Measurements from ENCODE around the gene PALS1.
A peak's percentile ranks its signal among the peaks of the same experiment; 100 is the strongest.
"Not testable (repeated sequence)": the region's sequence is repeated elsewhere in the genome, so short reads cannot be mapped to it uniquely, and the experiment has no call there.

The PALS1 gene

DNA sequence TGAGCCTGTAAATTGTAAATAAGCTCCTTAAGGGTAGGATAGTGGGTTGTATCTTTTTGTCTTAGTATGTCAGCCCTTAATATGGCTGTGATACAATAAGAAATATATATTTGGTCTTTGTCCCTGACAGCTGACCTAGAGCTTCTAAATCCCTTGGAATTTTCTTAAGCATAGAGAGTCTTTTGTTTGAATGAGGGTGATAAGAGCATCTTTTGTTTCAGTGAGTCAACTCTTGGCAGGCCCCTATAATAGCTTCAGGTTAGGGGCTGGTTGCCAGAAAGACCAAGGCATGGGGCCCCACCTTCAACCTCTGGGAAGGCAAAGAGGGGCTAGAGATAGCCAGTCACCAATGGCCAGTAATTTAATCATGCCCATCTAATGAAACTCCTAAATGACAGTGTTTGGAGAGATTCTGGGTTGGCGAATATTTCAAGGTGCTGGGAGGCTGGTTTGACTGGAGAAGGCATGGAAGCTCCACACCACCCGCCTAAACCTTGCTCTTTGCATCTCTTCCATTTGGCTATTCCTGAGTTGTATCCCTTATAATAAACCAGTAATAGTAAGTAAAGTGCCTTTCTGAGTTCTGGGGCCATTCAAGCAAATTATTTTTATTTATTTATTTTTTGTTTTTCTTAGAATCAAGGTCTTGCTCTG is 10.5 kb downstream of the PALS1 start:
- in situ Hi-C loops (cut with MboI; ENCODE audit: low pct_unique_long_range_greater_than_20kb, low sequenced_read_pairs): no loop called here
- no peak for DNase-seq

DNA sequence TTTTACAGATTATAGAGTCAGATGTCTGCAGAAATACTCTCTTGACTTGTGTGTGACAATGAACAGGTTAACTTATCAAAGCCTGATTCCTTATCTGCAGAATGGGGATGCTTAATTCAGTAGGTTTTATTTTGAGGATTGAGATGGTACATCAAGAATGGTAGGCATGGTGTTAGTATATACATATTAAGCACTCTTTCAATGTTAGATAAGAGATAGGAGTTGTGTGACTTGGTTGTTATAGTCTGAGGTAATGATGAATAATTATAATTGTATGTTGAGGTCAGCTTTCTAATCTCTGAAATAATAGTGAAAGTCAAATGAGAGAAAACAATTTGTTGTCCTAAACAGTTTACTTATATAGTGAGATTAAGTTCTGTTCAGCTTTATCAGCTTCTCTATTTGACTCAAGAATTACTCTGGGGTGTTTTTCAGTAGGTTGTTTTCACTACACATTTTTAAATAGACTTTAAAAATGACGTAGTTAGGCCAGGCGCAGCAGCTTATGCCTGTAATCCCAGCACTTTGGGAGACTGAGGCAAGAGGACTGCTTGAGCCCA is 11.9 kb downstream of the PALS1 start:
- in situ Hi-C loops (cut with MboI; ENCODE audit: low pct_unique_long_range_greater_than_20kb, low sequenced_read_pairs): no loop called here
- DNase-seq: no peak

DNA sequence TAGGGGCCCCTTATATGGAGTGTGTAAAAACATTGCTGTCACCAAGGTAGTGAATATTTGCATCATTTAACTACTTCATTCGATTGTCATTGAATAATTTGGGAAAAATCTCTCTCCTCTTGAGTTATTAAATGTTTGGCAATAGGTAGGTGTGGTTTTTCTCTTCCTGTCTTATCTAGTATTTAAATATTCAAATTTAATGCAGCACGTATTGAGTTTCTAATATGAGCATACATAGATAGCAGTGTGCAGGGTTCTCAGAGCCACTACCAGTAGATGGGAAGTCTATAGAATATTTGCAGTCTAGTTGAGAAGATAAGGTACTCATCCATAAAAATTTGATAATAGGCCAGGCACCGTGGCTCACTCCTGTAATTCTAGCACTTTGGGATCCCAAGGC is 16.7 kb downstream of the PALS1 start:
- DNase-seq: no peak
- in situ Hi-C loops (cut with MboI; ENCODE audit: low pct_unique_long_range_greater_than_20kb, low sequenced_read_pairs): no loop called here

DNA sequence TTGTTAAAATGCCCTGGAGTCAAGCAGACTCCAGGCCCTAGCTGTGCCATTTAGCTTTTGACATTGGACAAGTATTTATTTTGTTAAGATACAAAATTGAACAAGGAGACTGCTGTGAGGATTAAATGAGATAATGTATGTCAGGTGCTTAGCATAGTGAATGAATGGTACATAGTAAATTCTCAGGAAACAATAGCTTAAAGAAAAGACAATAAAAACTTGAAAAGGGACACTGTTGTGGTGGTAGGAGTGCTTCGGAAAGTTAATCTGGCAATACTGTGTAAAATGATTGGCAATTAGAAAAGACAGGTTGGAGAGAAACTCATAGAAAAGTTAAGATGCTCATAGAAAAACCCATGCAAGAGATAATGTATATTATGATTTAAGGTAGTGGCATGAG is 19.7 kb downstream of the PALS1 start:
- DNase-seq: no peak
- in situ Hi-C loops (cut with MboI; ENCODE audit: low pct_unique_long_range_greater_than_20kb, low sequenced_read_pairs): no loop called here

DNA sequence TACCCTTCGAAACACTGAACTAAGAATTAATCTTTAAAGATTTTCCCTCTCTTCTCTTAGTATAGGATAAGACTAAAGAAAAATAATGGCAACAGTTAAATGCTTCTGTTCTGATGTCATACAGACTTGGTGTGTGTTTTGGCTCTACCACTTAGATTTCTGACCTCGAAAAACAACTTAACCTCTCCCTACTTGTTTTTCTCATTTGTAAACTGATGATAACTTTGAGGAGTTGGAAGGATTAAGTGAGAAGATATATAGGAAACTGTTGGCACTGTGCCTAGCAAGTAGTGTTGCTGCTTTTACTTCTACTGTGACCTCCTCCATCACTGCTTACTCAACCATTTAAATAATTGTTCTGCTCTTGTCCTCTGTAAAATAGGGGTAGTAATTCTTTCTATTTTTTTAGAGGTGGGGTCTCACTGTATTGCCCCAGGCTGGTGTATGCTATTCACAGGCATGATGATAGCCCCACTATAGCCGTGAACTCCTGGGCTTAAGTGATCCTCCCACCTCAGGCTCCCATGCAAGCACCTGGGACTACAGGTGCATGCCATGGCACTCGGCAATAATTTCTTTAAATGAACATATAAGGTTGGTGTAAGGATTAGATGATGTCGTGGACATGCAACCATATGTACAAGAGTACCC is 22.4 kb downstream of the PALS1 start:
- no peak for DNase-seq
- in situ Hi-C loops (cut with MboI; ENCODE audit: low pct_unique_long_range_greater_than_20kb, low sequenced_read_pairs): no loop called here

DNA sequence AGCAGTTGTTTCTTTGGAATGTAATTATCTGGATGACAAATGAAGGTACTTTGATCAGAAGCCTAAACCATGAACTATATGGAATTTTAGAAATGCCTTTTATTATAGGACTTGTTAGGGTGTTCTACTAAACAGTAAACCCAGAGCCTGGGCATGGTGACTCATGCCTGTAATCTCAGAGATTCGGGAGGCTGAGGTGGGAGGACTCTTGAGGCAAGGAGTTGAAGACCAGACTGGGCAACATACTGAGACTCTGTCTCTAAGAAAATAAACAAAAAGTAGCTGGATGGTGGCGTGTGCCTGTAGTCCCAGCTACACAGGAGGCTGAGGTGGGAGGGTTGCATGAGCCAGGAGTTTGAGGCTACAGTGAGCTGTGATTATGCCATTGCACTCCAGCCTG is 23.9 kb downstream of the PALS1 start:
- in situ Hi-C loops (cut with MboI; ENCODE audit: low pct_unique_long_range_greater_than_20kb, low sequenced_read_pairs): no loop called here
- no peak for DNase-seq

DNA sequence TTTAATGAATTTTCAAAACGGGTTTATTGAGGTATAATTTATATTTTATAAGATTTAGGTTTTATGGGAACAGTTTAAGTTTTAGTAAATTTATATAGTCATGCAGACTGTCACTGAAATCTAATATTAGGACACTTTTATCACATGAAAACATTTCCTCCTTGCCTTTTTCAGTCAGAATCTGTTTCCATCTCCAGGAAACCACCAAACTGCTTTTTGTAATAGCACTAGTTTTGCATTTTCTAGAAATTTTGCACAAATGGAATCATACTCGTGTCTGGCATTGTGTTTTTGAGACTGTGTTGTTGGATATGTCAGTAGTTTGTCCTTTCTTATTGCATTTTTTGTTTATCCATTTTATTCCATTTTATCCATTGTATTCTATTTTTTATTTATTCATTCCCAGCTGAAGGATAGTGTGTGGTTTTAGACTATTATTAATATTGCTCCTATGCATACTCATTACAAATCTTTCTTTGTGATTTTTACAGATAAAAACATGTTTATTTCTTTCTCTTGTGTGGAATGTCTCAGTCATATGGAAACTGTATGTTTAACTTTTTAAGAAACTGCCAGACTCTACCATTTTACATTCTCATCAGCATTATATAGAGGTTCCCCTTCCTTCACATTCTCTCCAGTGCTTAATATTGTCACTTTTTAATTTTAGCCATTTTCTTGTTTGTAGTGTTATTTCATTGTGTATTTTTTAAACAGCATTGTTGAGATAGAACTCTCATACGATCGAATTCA is 26.5 kb downstream of the PALS1 start:
- in situ Hi-C loops (cut with MboI; ENCODE audit: low pct_unique_long_range_greater_than_20kb, low sequenced_read_pairs): no loop called here
- DNase-seq: no peak

DNA sequence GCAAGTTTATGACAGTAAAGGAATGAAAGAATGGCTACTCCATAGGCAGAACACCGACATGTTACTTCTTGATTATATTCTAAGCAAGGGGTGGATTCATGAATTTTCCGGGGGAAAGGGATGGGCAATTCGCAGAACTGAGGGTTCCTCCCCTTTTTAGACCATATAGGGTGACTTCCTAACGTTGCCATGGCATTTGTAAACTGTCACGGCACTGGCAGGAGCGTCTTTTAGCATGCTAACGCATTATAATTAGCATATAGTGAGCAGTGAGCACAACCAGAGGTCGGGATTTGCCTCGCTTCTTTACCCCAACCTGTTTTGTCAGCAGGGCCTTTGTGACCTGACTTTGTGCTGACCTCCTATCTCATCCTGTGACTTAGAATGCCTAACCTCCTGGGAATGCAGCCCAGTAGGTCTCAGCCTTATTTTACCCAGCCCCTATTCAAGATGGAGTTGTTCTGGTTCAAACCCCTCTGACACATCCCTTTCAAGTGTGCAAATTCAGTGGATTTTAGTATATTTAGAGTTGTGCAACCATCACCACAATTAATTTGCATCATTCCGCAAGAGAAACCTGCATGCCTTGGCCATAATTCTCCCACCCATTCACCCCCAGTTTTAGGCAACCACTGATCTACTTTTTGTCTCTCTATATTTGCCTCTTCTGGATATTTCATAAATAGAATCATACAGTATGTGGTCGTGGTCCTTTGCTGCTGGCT is 27.4 kb downstream of the PALS1 start:
- DNase-seq: no peak
- in situ Hi-C loops (cut with MboI; ENCODE audit: low pct_unique_long_range_greater_than_20kb, low sequenced_read_pairs): no loop called here

DNA sequence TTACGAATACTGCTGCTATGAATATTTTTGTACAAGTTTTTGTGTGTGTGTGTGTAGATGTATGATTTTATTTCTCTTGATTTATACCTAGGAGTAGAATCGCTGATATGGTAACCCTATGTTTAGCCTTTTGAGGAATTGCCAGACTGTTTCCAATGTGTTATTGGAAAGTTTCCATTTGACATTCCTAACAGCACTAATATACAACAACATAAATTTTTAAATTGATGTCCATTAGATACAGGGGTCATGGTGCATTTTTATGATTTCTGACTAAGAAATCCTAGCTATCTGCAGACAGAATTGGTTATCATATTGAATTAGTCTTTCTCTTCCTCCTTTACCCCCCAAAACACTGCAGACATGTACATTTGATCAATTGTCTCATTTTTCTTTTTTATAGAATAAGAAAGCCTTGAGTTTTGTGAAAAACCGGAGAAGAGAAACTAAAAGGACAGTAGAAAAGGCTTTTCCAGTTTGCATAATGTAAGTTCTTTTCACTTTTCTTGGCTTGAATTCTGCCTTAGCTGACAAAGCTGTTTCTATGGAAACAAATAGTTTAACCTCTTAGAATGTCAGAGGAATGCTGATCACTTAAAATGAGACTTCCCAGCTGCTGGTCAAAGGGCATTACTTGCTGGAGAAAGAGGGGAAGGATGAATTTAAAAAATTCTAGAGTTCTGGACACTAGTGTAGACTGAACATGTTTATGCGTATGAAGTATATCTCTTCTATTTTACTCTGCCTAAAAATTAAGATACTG is 28.2 kb downstream of the PALS1 start:
- in situ Hi-C loops (cut with MboI; ENCODE audit: low pct_unique_long_range_greater_than_20kb, low sequenced_read_pairs): no loop called here
- DNase-seq: no peak

DNA sequence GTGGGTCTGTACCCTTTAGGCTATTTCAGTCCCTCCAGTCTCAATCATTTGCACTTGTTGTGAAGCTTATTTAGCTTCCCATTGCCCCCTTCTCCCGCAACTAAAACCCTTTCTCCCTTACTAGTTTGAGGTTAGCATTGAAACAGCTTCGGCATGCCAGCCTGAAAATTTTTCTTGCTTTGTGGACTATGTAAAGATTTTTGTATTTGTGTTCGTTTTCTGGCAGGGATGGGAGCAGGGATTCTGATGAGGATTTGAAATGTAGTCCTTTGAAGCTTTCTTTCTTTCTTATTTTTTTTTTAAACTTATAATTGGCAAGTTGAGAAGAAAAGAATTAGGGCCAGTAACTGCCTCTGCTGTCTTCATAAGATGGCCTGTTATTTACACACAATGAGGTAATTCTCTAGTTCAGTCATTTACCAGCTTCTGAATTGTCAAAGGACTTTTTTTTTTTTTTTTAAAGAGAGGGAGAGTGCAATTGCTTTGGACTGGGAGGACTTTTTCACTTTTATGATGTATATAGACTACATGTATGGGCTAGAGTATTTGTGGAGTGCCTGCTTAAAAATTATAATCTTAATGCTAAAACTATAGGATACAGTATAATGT is 29.0 kb downstream of the PALS1 start:
- DNase-seq: no peak
- in situ Hi-C loops (cut with MboI; ENCODE audit: low pct_unique_long_range_greater_than_20kb, low sequenced_read_pairs): no loop called here

DNA sequence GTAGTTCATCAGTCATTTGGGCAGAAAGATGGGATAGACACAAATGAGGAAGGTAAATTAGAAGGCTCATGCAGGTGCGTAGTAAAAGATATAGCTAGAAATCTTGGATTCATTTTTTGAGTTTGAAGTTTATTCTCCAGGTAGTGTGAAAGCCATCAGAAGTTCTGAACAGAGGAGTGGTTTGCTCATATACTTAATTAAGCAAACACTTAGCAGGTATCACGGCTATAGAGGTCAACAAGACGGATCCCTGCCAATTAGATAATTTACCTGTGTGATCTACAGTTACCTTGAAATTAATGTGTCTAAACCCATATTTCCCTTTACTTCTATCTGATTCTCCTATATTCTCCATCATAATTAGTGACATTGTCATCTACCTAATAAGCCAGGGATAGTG is 29.7 kb downstream of the PALS1 start:
- in situ Hi-C loops (cut with MboI; ENCODE audit: low pct_unique_long_range_greater_than_20kb, low sequenced_read_pairs): no loop called here
- DNase-seq: no peak

DNA sequence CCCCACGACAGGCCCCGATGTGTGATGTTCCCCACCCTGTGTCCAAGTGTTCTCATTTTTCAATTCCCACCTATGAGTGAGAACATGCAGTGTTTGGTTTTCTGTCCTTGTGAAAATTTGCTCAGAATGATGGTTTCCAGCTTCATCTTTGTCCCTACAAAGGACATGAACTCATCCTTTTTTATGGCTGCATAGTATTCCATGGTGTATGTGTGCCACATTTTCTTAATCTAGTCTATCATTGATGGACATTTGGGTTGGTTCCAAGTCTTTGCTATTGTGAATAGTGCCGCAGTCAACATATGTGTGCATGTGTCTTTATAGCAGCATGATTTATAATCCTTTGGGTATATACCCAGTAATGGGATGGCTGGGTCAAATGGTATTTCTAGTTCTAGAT is 32.0 kb downstream of the PALS1 start:
- DNase-seq; in situ Hi-C loops (cut with MboI; ENCODE audit: low pct_unique_long_range_greater_than_20kb, low sequenced_read_pairs): not testable (repeated sequence)

DNA sequence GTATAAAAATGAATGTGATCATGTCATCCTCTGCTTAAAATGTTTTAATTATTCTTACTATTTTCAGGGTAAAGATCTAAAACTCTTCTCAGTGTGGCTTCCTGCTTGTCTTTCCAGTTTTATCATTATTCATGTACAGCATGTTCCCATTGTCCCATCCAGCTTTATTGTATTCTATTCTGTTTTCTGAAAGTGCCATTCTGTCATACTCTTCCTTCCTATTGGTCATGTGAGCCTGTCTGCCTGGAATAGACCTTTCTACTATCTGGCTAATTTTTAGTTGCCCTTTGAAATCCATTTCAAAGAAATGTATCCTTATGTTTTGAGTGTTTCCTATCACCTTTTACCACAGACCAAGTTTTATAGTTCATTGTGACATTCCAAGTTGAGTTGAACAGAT is 34.9 kb downstream of the PALS1 start:
- in situ Hi-C loops (cut with MboI; ENCODE audit: low pct_unique_long_range_greater_than_20kb, low sequenced_read_pairs): loop anchor here (25.0 kb wide), 1 partner anchor 114 kb away; no protein-coding TSS in a partner anchor
- DNase-seq: no peak

DNA sequence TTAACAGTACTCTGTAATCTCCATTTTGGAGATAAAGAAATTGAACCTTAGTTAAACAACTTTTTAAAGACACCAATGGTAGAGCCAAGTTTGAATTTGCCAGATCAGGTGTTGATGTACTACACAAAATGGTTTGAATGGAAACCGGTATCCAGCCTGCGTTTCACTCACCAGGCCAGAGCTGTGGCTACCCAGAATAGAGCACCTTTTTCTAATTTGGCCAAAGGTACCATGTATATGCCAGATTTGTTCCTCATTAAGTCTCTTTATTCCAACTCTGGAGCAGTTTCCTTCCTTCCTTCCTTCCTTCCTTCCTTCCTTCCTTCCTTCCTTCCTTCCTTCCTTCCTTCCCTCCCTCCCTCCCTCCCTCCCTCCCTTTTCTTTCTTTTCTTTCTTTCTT is 39.3 kb downstream of the PALS1 start:
- no peak for DNase-seq
- in situ Hi-C loops (cut with MboI; ENCODE audit: low pct_unique_long_range_greater_than_20kb, low sequenced_read_pairs): loop anchor here (25.0 kb wide), 1 partner anchor 118 kb away; no protein-coding TSS in a partner anchor

DNA sequence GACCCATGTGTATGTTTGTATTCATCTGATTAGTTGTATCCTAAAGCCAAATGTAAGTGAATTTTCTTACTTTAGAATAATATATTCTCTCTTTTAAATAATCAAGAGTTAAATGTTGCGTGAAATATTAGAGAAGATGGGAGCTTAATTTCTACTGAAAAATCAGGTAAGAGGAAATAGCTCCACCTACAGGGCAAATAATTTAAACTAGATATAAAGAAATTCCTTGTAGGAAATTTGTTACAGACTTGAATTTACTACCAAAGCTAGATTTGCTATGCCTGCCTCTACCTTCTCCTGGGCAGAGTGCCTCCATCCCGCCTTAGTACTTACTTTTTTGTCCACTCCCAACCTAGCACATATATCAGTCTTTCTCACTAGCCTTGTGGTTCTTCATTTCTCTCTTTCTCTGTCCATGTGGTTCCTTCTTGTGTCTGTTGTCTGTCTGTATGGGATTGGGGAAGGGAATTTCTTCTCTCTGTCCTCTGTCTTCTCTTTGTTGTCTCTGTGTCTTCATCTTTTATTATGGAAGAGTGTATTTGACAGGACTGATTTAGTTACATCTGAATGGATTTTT is 44.7 kb downstream of the PALS1 start:
- in situ Hi-C loops (cut with MboI; ENCODE audit: low pct_unique_long_range_greater_than_20kb, low sequenced_read_pairs): loop anchor here (25.0 kb wide), 1 partner anchor 124 kb away; no protein-coding TSS in a partner anchor
- peak; percentile 47 for DNase-seq
